ENCODE data around the gene RPS6KL1. TPM values are rescaled to one million over a fixed set of nuclear protein-coding genes. Genes with fewer than 3 reads are reported as not detected.

RPS6KL1 gene
- total RNA-seq, 1 donor from 2014 or later, result 248 TPM

DNA sequence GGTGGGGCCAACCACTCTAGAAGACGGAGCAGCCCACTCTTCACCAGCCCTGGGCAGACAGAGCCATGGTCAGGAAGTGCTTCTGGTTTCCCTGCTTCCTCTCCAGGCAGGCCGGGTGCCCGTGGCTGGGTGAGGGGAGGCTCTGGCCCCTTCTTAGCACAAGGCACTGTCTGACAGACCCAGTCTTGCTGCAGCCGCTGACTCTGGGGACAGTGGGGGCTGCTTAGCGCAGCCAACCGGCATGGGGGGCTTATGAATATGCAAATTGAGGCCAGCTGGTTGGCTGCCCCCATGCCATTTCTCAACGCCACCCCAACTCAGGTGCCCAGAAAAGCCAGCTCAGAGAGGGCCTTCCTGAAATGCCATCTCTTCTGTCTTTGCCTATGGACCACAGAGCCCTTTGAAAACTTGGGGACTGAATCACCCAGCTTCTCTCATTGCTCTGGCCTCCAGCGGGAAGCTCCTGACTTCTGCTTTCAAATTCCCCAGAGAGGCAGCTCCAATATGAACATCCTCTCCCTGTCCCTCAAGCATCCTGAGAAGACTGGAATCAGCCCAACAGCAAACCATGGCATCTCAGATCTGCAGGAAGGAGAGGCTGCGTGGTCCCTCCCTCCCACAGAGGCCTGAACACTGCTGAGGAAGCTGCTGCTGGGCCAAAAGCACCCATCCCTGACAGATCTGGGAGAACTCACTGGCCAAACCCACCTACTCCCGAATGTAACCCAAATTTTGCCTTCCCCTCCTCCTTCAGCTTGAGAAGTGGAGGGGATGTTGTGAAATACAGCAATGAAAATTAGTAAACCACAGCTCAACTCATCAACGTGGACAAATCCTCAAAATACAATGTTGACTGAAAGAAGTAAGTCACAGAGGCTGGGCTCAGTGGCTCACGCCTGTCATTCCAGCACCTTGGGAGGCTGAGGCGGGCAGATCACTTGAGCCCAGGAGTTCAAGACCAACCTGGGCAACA, 46.8 kb downstream of the RPS6KL1 start, which contains the start of gene PROX2:
PROX2 (minus strand) TSS at position 205 of the 973 bp plus-strand sequence. CDS start 12,311 bp downstream, outside the sequence.
- Mint-ChIP-seq H3K9me3 (ENCODE audit: unreplicated experiment) (no peaks in the 10 kb centered on the region), H3K4me1 (ENCODE audit: low read depth, unreplicated experiment) (peaks cover 7% of the 10 kb centered on the region), H3K27ac (ENCODE audit: unreplicated experiment) (no peak within 1 kb of the TSS), H3K36me3 (ENCODE audit: unreplicated experiment) (no peaks in the 10 kb centered on the region), H3K4me3 (ENCODE audit: unreplicated experiment) (no peak within 1 kb of the TSS), H3K27me3 (ENCODE audit: unreplicated experiment) (peaks cover 3% of the 10 kb centered on the region)
- DNase-seq, result no peak
- TF ChIP-seq, protein P1, sequence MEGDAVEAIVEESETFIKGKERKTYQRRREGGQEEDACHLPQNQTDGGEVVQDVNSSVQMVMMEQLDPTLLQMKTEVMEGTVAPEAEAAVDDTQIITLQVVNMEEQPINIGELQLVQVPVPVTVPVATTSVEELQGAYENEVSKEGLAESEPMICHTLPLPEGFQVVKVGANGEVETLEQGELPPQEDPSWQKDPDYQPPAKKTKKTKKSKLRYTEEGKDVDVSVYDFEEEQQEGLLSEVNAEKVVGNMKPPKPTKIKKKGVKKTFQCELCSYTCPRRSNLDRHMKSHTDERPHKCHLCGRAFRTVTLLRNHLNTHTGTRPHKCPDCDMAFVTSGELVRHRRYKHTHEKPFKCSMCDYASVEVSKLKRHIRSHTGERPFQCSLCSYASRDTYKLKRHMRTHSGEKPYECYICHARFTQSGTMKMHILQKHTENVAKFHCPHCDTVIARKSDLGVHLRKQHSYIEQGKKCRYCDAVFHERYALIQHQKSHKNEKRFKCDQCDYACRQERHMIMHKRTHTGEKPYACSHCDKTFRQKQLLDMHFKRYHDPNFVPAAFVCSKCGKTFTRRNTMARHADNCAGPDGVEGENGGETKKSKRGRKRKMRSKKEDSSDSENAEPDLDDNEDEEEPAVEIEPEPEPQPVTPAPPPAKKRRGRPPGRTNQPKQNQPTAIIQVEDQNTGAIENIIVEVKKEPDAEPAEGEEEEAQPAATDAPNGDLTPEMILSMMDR (IDR thresholded peaks at IDR 0.05; ENCODE audit: partially characterized antibody, unreplicated experiment), result no peak

GRCh38 chr14:74875204-74875603, 47.9 kb downstream of the RPS6KL1 start:
- Mint-ChIP-seq H3K4me3 (ENCODE audit: unreplicated experiment) (no peak overlapping the region), H3K9me3 (ENCODE audit: unreplicated experiment) (no peaks in the 10 kb centered on the region), H3K36me3 (ENCODE audit: unreplicated experiment) (no peaks in the 10 kb centered on the region), H3K4me1 (ENCODE audit: low read depth, unreplicated experiment) (peaks cover 4% of the 10 kb centered on the region), H3K27ac (ENCODE audit: unreplicated experiment) (no peak overlapping the region), H3K27me3 (ENCODE audit: unreplicated experiment) (peaks cover under 1% of the 10 kb centered on the region)
- DNase-seq, result no peak
- TF ChIP-seq, protein P1 (IDR thresholded peaks at IDR 0.05; ENCODE audit: partially characterized antibody, unreplicated experiment), result no peak

- TF ChIP-seq, protein P1 (IDR thresholded peaks at IDR 0.05; ENCODE audit: partially characterized antibody, unreplicated experiment), result no peak
- H3K9me3 Mint-ChIP-seq (ENCODE audit: unreplicated experiment), result peaks cover 3% of the 10 kb centered on the region
- no peak overlapping the region for H3K27ac Mint-ChIP-seq (ENCODE audit: unreplicated experiment)
- no peaks in the 10 kb centered on the region for H3K36me3 Mint-ChIP-seq (ENCODE audit: unreplicated experiment)
- H3K4me3 Mint-ChIP-seq (ENCODE audit: unreplicated experiment), result no peak overlapping the region
- DNase-seq, result no peak
- peaks cover 4% of the 10 kb centered on the region for H3K27me3 Mint-ChIP-seq (ENCODE audit: unreplicated experiment)
- peaks cover 10% of the 10 kb centered on the region for H3K4me1 Mint-ChIP-seq (ENCODE audit: low read depth, unreplicated experiment)
These were observed 51.2 kb downstream of the RPS6KL1 start for GRCh38 chr14:74871819-74872218.

- Mint-ChIP-seq H3K27me3 (ENCODE audit: unreplicated experiment) (peaks cover 4% of the 10 kb centered on the region), H3K4me3 (ENCODE audit: unreplicated experiment) (no peak overlapping the region), H3K36me3 (ENCODE audit: unreplicated experiment) (no peaks in the 10 kb centered on the region), H3K27ac (ENCODE audit: unreplicated experiment) (no peak overlapping the region), H3K4me1 (ENCODE audit: low read depth, unreplicated experiment) (peaks cover 8% of the 10 kb centered on the region), H3K9me3 (ENCODE audit: unreplicated experiment) (peaks cover 7% of the 10 kb centered on the region)
- TF ChIP-seq, protein P1 (IDR thresholded peaks at IDR 0.05; ENCODE audit: partially characterized antibody, unreplicated experiment), result no peak
- no peak for DNase-seq
These were observed 54.3 kb downstream of the RPS6KL1 start for GRCh38 chr14:74868739-74869138.

GRCh38 chr14:74867673-74868072, 55.4 kb downstream of the RPS6KL1 start:
- Mint-ChIP-seq H3K9me3 (ENCODE audit: unreplicated experiment) (peaks cover 7% of the 10 kb centered on the region), H3K4me1 (ENCODE audit: low read depth, unreplicated experiment) (peaks cover 8% of the 10 kb centered on the region), H3K27ac (ENCODE audit: unreplicated experiment) (no peak overlapping the region), H3K4me3 (ENCODE audit: unreplicated experiment) (no peak overlapping the region), H3K36me3 (ENCODE audit: unreplicated experiment) (no peaks in the 10 kb centered on the region), H3K27me3 (ENCODE audit: unreplicated experiment) (peaks cover 4% of the 10 kb centered on the region)
- no peak for DNase-seq
- TF ChIP-seq, protein P1 (IDR thresholded peaks at IDR 0.05; ENCODE audit: partially characterized antibody, unreplicated experiment), result no peak

Data from glutamatergic neuron (in vitro differentiated cells).